Uterus (tissue), 4 donors: Measurements from ENCODE around the gene ZNF394. TPM values are rescaled to one million over a fixed set of nuclear protein-coding genes. Genes with fewer than 3 reads are reported as not detected.

ENCODE experiments used
- DNase-seq, 2 donors: peaks; one replicate each; pipeline ENCODE4 v3.0.0-alpha.2; 2019 to 2020
- H3K27ac ChIP-seq, 2 donors: fragments of 200-600 bp; sonication (generic); 1 replicate in 1 of 2; 2 replicates in 1 of 2; pipeline ENCODE4 v1.5.1; 2016 to 2018
- H3K27me3 ChIP-seq, 2 donors: fragments of 200-600 bp; sonication (generic); one replicate each; pipeline ENCODE4 v1.5.1; 2018 to 2019; ENCODE audit warnings: control low read depth in 1 of 2
- H3K36me3 ChIP-seq, 2 donors: fragments of 200-600 bp; sonication (generic); one replicate each; pipeline ENCODE4 v1.5.1; 2019; ENCODE audit warnings: control low read depth in 1 of 2
- H3K4me1 ChIP-seq, 2 donors: fragments of 200-600 bp; sonication (generic); one replicate each; pipeline ENCODE4 v1.5.1; 2018 to 2019; ENCODE audit warnings: control low read depth in 1 of 2
- H3K4me3 ChIP-seq, 2 donors: fragments of 200-600 bp; sonication (generic); 1 replicate in 1 of 2; 2 replicates in 1 of 2; pipeline ENCODE4 v1.5.1; 2018 to 2019; ENCODE audit warnings: mild to moderate bottlenecking in 1 of 2
- H3K9me3 ChIP-seq, 2 donors: fragments of 200-600 bp; sonication (generic); one replicate each; pipeline ENCODE4 v1.5.1; 2019; ENCODE audit warnings: control low read depth in 1 of 2
- CTCF ChIP-seq, 4 experiments: fragments of 200-600 bp in 2 of 4; fragments of 450-650 bp in 2 of 4; sonication (generic) in 2 of 4; IDR thresholded peaks; one replicate each; pipeline ENCODE4 v1.5.1; 2016 to 2019; ENCODE audit warnings: antibody characterized with exemption in 4 of 4, mild to moderate bottlenecking in 2 of 4, moderate library complexity in 1 of 4
- POLR2A ChIP-seq, 2 donors: fragments of 450-650 bp; IDR thresholded peaks; one replicate each; pipeline ENCODE4 v1.6.1; 2016; ENCODE audit warnings: antibody characterized with exemption in 2 of 2, mild to moderate bottlenecking in 1 of 2, moderate library complexity in 1 of 2
- intact Hi-C: fragments of 100-400 bp; cut with DNase I; formaldehyde crosslinking; loops from one replicate; pipeline ENCODE4 v1.15.1; 2023; ENCODE audit warnings: low total_unique reads
- total RNA-seq, 4 donors: library from RNA; depleted of rRNA in 3 of 4; stranded (reverse); fragments of >200 nt in 3 of 4; gene quantifications; one replicate each; pipeline versions ENCODE4 v1.1.0 to v1.2.4, GENCODE V29; 2014 to 2023
- donor health status: DM: yes; HTN: yes; CAD: no.

Gene ZNF394
- total RNA-seq, 4 donors from 2014 or later = 22.8 to 55.0 (median 43.3) TPM

- Histone ChIP-seq H3K4me3 (no peak overlapping the region), H3K4me1 (no peaks in the 10 kb centered on the region), H3K27ac (no peak overlapping the region), H3K9me3 (no peaks in the 10 kb centered on the region), H3K36me3 (no peaks in the 10 kb centered on the region), H3K27me3 (no peaks in the 10 kb centered on the region)
- DNase-seq = no peak
- intact Hi-C loops = no loop called here
- TF ChIP-seq POLR2A (IDR thresholded peaks at IDR 0.05) (no peak), CTCF (IDR thresholded peaks at IDR 0.05) (no peak)
Measured at GRCh38 chr7:99449326-99449725, 50.8 kb downstream of the ZNF394 start.

GRCh38 chr7:99448855-99449254 is 51.2 kb downstream of the ZNF394 start:
- no peaks in the 10 kb centered on the region for H3K9me3 ChIP-seq
- no peaks in the 10 kb centered on the region for H3K4me1 ChIP-seq
- H3K4me3 ChIP-seq = no peak overlapping the region
- intact Hi-C loops = no loop called here
- no peaks in the 10 kb centered on the region for H3K27me3 ChIP-seq
- TF ChIP-seq POLR2A (IDR thresholded peaks at IDR 0.05) (no peak), CTCF (IDR thresholded peaks at IDR 0.05) (no peak)
- H3K27ac ChIP-seq = no peak overlapping the region
- H3K36me3 ChIP-seq = no peaks in the 10 kb centered on the region
- DNase-seq = no peak

- Histone ChIP-seq H3K4me3 (no peak overlapping the region), H3K9me3 (no peaks in the 10 kb centered on the region), H3K27ac (no peak overlapping the region), H3K4me1 (no peaks in the 10 kb centered on the region), H3K36me3 (no peaks in the 10 kb centered on the region), H3K27me3 (no peaks in the 10 kb centered on the region)
- no peak for TF ChIP-seq CTCF (IDR thresholded peaks at IDR 0.05)
- TF ChIP-seq POLR2A (IDR thresholded peaks at IDR 0.05) = no peak
- intact Hi-C loops = no loop called here
- no peak for DNase-seq
Measured at GRCh38 chr7:99447943-99448342, 52.1 kb downstream of the ZNF394 start.

GRCh38 chr7:99446096-99446495 is 54.0 kb downstream of the ZNF394 start:
- intact Hi-C loops = no loop called here
- Histone ChIP-seq H3K27ac (no peak overlapping the region), H3K4me1 (no peaks in the 10 kb centered on the region), H3K9me3 (no peaks in the 10 kb centered on the region), H3K27me3 (no peaks in the 10 kb centered on the region), H3K36me3 (no peaks in the 10 kb centered on the region), H3K4me3 (no peak overlapping the region)
- DNase-seq = no peak
- no peak for TF ChIP-seq POLR2A (IDR thresholded peaks at IDR 0.05)
- TF ChIP-seq CTCF (IDR thresholded peaks at IDR 0.05) = no peak

Other genes with a start within 250 kb of the ZNF394 start
- not detected for gene MYH16, start 227.4 kb downstream of the ZNF394 start, total RNA-seq
- 100 to 1,000 TPM in 3 of 4 donors, 10 to 100 TPM in 1; 76.5 to 118 (median 103) TPM for gene ARPC1A, start 174.4 kb downstream of the ZNF394 start, total RNA-seq
- 100 to 1,000 TPM in 3 of 4 donors, 10 to 100 TPM in 1; 74.5 to 275 (median 196) TPM for gene ARPC1B, start 125.6 kb downstream of the ZNF394 start, total RNA-seq
- gene PDAP1, start 91.7 kb downstream of the ZNF394 start, total RNA-seq = 100 to 1,000 TPM in 1 of 4 donors, 10 to 100 TPM in 3; 39.9 to 185 (median 72.1) TPM
- 10 to 100 TPM; 29.4 to 93.2 (median 54.4) TPM for gene BUD31, start 91.3 kb downstream of the ZNF394 start, total RNA-seq
- gene PTCD1, start 61.5 kb downstream of the ZNF394 start, total RNA-seq = 10 to 100 TPM in 1 of 4 donors, 1 to 10 TPM in 3; 1.2 to 17.4 (median 7.5) TPM
- gene CPSF4, start 61.3 kb downstream of the ZNF394 start, total RNA-seq = 10 to 100 TPM; 23.8 to 67.9 (median 38.4) TPM
- gene ATP5MF, start 34.1 kb downstream of the ZNF394 start, total RNA-seq = 100 to 1,000 TPM; 135 to 598 (median 384) TPM
- gene ZNF789, start 27.4 kb downstream of the ZNF394 start, total RNA-seq = 10 to 100 TPM in 3 of 4 donors, 1 to 10 TPM in 1; 1.5 to 24.5 (median 16.8) TPM
- 10 to 100 TPM in 1 of 4 donors, 1 to 10 TPM in 3; 3.1 to 15.5 (median 9.2) TPM for gene ZKSCAN5, start 4.4 kb upstream of the ZNF394 start, total RNA-seq
- gene FAM200A, start 51.8 kb upstream of the ZNF394 start, total RNA-seq = 10 to 100 TPM in 1 of 4 donors, 1 to 10 TPM in 3; 1.3 to 22.6 (median 5.1) TPM
- gene ZNF655, start 58.4 kb upstream of the ZNF394 start, total RNA-seq = 100 to 1,000 TPM in 2 of 4 donors, 10 to 100 TPM in 2; 37.1 to 142 (median 99.9) TPM
- 1 to 10 TPM in 1 of 4 donors, under 1 TPM in 3; 0.29 to 2.2 (median 0.66) TPM for gene TMEM225B, start 98.0 kb upstream of the ZNF394 start, total RNA-seq
- 10 to 100 TPM in 3 of 4 donors, 1 to 10 TPM in 1; 6.8 to 26.9 (median 22.8) TPM for gene ZSCAN25, start 116.7 kb upstream of the ZNF394 start, total RNA-seq
- 10 to 100 TPM in 1 of 4 donors, 1 to 10 TPM in 1, under 1 TPM in 1, not detected in 1; 0.51 to 17.3 (median 4.4) TPM for gene CYP3A5, start 179.7 kb upstream of the ZNF394 start, total RNA-seq
- under 1 TPM in 1 of 4 donors, not detected in 3; 0.91 TPM for gene CYP3A7, start 234.9 kb upstream of the ZNF394 start, total RNA-seq